ENCODE results near the gene KRT75. TPM values are rescaled to one million over a fixed set of nuclear protein-coding genes. Genes with fewer than 3 reads are reported as not detected.

KRT75 gene
- total and polyA plus RNA-seq, 2 donors (not counting 3 experiments of a cell fraction or from before 2014, with no cell fraction given), result not detected

- intact Hi-C loops (cut with micrococcal nuclease) (no loop called here), dilution Hi-C loops (cut with MboI; ENCODE audit: extremely low pct_ligation_motif_present, low sequenced_read_pairs) (no loop called here)
- no peak overlapping the region for H3K9ac ChIP-seq (replicated peaks; ENCODE audit: extremely low read depth, insufficient read depth, low read length)
- no peak overlapping the region for H3K4me3 ChIP-seq (replicated peaks in 1 of 3; ENCODE audit: insufficient read depth in 1 of 3, low read depth in 1 of 3, low read length in 3 of 3)
- H3K27ac ChIP-seq (ENCODE audit: insufficient read depth, low read depth, low read length), result no peak overlapping the region
- no peaks in the 10 kb centered on the region for H3K36me3 ChIP-seq (ENCODE audit: control insufficient read depth in 2 of 2, extremely low read depth in 1 of 2, insufficient read depth in 2 of 2, low read length in 2 of 2)
- H3K9me3 ChIP-seq (replicated peaks; ENCODE audit: control insufficient read depth, insufficient read depth, low read length), result no peaks in the 10 kb centered on the region
- H2AFZ ChIP-seq (ENCODE audit: low read depth, low read length), result no peak overlapping the region
- TF ChIP-seq GATA2 (IDR thresholded peaks at IDR 0.05; ENCODE audit: insufficient read depth, insufficient read length, low read depth, low read length) (no peak), POLR2AphosphoS5 (IDR thresholded peaks at IDR 0.05; ENCODE audit: insufficient read depth, low read depth, low read length) (no peak), EZH2 (IDR thresholded peaks at IDR 0.05; ENCODE audit: borderline replicate concordance, low read depth, low read length, severe bottlenecking) (no peak), MYC (IDR thresholded peaks at IDR 0.05; ENCODE audit: low read depth, low read length) (no peak), POLR2A (IDR thresholded peaks at IDR 0.05; ENCODE audit: low read depth, low read length) (no peak), JUN (IDR thresholded peaks at IDR 0.05; ENCODE audit: borderline replicate concordance, insufficient read depth, insufficient read length, low read depth) (no peak), MAX (IDR thresholded peaks at IDR 0.05; ENCODE audit: insufficient read depth, insufficient read length) (no peak), FOS (IDR thresholded peaks at IDR 0.05; ENCODE audit: borderline replicate concordance, insufficient read depth, low read length) (no peak)
- TF ChIP-seq, protein P1, sequence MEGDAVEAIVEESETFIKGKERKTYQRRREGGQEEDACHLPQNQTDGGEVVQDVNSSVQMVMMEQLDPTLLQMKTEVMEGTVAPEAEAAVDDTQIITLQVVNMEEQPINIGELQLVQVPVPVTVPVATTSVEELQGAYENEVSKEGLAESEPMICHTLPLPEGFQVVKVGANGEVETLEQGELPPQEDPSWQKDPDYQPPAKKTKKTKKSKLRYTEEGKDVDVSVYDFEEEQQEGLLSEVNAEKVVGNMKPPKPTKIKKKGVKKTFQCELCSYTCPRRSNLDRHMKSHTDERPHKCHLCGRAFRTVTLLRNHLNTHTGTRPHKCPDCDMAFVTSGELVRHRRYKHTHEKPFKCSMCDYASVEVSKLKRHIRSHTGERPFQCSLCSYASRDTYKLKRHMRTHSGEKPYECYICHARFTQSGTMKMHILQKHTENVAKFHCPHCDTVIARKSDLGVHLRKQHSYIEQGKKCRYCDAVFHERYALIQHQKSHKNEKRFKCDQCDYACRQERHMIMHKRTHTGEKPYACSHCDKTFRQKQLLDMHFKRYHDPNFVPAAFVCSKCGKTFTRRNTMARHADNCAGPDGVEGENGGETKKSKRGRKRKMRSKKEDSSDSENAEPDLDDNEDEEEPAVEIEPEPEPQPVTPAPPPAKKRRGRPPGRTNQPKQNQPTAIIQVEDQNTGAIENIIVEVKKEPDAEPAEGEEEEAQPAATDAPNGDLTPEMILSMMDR (IDR thresholded peaks at IDR 0.05; ENCODE audit: extremely low read depth in 1 of 2, insufficient read depth in 1 of 2, low read depth in 1 of 2, low read length in 2 of 2), result no peak
- no peaks in the 10 kb centered on the region for H4K20me1 ChIP-seq (replicated peaks; ENCODE audit: control insufficient read depth, extremely low read depth, insufficient read depth, low read length)
- CTCF ChIA-PET, result no interaction called here
- no peak overlapping the region for H3K4me2 ChIP-seq (ENCODE audit: insufficient read depth, low read length)
- POLR2A ChIA-PET, result no interaction called here
- no peaks in the 10 kb centered on the region for H3K79me2 ChIP-seq (ENCODE audit: control insufficient read depth, insufficient read depth, low read length)
- DNase-seq (ENCODE audit: low read depth, low spot score), result no peak
- H3K27me3 ChIP-seq (ENCODE audit: control insufficient read depth in 2 of 2, insufficient read depth in 2 of 2, low read length in 2 of 2), result peaks cover 6 to 16% of the 10 kb centered on the region in 2 experiments
- H3K4me1 ChIP-seq (ENCODE audit: control insufficient read depth, extremely low read depth, insufficient read depth, low read length), result no peaks in the 10 kb centered on the region
- H3K9me1 ChIP-seq (replicated peaks; ENCODE audit: control insufficient read depth, extremely low read depth, insufficient read depth, low read length), result no peaks in the 10 kb centered on the region
- no peak for FAIRE-seq
- no TSS peak for BruUV-seq (replicated peaks)
Observed at GRCh38 chr12:52423661-52424500, 10.3 kb downstream of the KRT75 start.

Measured in endothelial cell of umbilical vein (primary cell).